A549 (cell line): Measurements from ENCODE around the gene SUGCT.

Experiments used
- EHMT2 ChIP-seq: fragments of 200-600 bp; sonication (generic); IDR thresholded peaks from 2 replicates; pipeline ENCODE4 v1.6.1; 2016; ENCODE audit warnings: antibody characterized with exemption, low read depth, mild to moderate bottlenecking, moderate library complexity
- TF ChIP-seq, protein P1 (sequence below): IDR thresholded peaks from 2 replicates; pipeline ENCODE4 v1.6.1; 2012; ENCODE audit warnings: low read depth, borderline replicate concordance

DNA sequence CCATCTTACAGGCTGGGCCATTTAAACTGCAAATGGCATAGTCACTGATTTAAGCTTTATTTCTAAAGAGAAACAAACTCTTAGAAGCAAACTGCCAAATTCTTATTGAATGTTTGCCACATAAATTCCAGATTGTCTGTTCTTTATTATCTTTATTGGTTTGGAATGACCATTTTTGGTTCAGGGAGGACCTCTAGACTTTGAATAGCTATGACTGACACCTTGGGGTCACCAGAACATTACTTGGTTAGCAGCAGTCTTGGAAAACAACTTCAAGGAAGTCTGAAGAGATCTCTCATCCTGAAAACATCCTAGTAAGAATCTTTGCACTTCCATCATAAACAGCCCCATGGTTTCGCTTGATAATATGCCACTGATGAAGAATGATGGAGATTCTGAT is 197.1 kb downstream of the SUGCT start:
- TF ChIP-seq, protein P1, sequence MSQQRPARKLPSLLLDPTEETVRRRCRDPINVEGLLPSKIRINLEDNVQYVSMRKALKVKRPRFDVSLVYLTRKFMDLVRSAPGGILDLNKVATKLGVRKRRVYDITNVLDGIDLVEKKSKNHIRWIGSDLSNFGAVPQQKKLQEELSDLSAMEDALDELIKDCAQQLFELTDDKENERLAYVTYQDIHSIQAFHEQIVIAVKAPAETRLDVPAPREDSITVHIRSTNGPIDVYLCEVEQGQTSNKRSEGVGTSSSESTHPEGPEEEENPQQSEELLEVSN: no peak
- no peak for TF ChIP-seq EHMT2
